SK-N-SH (cell line): ENCODE results near the gene HTT. TPM values are rescaled to one million over a fixed set of nuclear protein-coding genes. Genes with fewer than 3 reads are reported as not detected.

ENCODE experiments used
- CTCF ChIA-PET: fragments of 300-600, 350-600 bp; formaldehyde crosslinking; extraction: SDS; loops from one replicate; lab custom pipeline; 2021; lab: Yijun Ruan, JAX
- POLR2A ChIA-PET: fragments of 350-600 bp; sonication (Branson Sonifier 250); formaldehyde crosslinking; extraction: SDS; loops from one replicate; lab custom pipeline; 2020; ENCODE audit warnings: antibody characterized with exemption, inconsistent platforms; lab: Yijun Ruan, JAX
- DNase-seq: peaks from one replicate; pipeline ENCODE4 v3.0.0; 2012
- H2AFZ ChIP-seq: fragments of 200-600 bp; sonication (generic); 2 replicates; pipeline ENCODE4 v1.8.1; 2016; ENCODE audit warnings: antibody characterized with exemption, mild to moderate bottlenecking, low read depth
- H3F3A ChIP-seq: fragments of 200-600 bp; sonication (generic); replicated peaks from 2 replicates; pipeline ENCODE3; 2016; ENCODE audit warnings: antibody characterized with exemption, mild to moderate bottlenecking; ENCODE audit not compliant: insufficient read depth
- H3K27ac ChIP-seq, 2 experiments: fragments of 200-500 bp in 1 of 2; fragments of 200-600 bp in 1 of 2; sonication (Bioruptor generic) in 1 of 2; sonication (generic), shearing (Covaris generic) in 1 of 2; 2 replicates each; pipeline versions ENCODE4 v1.5.1 to v1.6.1; 2014 to 2016; ENCODE audit warnings: low read depth in 2 of 2, inconsistent platforms in 1 of 2, low read length in 1 of 2, mild to moderate bottlenecking in 1 of 2, mixed read lengths in 1 of 2
- H3K27me3 ChIP-seq: fragments of 200-600 bp; sonication (generic), shearing (Covaris generic); 2 replicates; pipeline ENCODE4 v1.6.1; 2016; ENCODE audit warnings: mixed run types; ENCODE audit not compliant: insufficient read depth
- H3K36me3 ChIP-seq, 2 experiments: fragments of 200-500 bp in 1 of 2; fragments of 200-600 bp in 1 of 2; sonication (Bioruptor generic) in 1 of 2; sonication (generic) in 1 of 2; replicated peaks in 1 of 2; 2 replicates each; pipeline versions ENCODE3 to v1.5.1; 2014 to 2016; ENCODE audit warnings: low read length in 1 of 2, mild to moderate bottlenecking in 1 of 2; ENCODE audit not compliant: insufficient read depth in 2 of 2, control insufficient read depth in 1 of 2
- H3K4me1 ChIP-seq, 2 experiments: fragments of 200-500 bp in 1 of 2; fragments of 200-600 bp in 1 of 2; sonication (Bioruptor generic) in 1 of 2; sonication (generic), shearing (Covaris generic) in 1 of 2; 2 replicates each; pipeline versions ENCODE4 v1.5.1 to v1.6.1; 2014 to 2016; ENCODE audit warnings: low read depth in 1 of 2, low read length in 1 of 2, mixed run types in 1 of 2; ENCODE audit not compliant: insufficient read depth in 2 of 2, control insufficient read depth in 1 of 2
- H3K4me2 ChIP-seq: fragments of 200-600 bp; sonication (generic), shearing (Covaris generic); 2 replicates; pipeline ENCODE4 v1.6.1; 2017; ENCODE audit warnings: mixed run types
- H3K4me3 ChIP-seq, 2 experiments: fragments of 200-500 bp in 1 of 2; fragments of 200-600 bp in 1 of 2; sonication (Bioruptor generic) in 1 of 2; sonication (generic), shearing (Covaris generic) in 1 of 2; 2 replicates each; pipeline versions ENCODE4 v1.5.1 to v1.8.1; 2014 to 2016; ENCODE audit warnings: low read depth in 2 of 2, inconsistent platforms in 1 of 2, low read length in 1 of 2, mild to moderate bottlenecking in 1 of 2, mixed read lengths in 1 of 2, moderate library complexity in 1 of 2
- H3K79me2 ChIP-seq: fragments of 200-600 bp; sonication (generic); 2 replicates; pipeline ENCODE4 v1.8.1; 2017; ENCODE audit warnings: mild to moderate bottlenecking; ENCODE audit not compliant: insufficient read depth
- H3K9ac ChIP-seq: fragments of 200-600 bp; sonication (generic); 2 replicates; pipeline ENCODE4 v1.6.1; 2017; ENCODE audit warnings: mixed run types
- H3K9me2 ChIP-seq: fragments of 200-600 bp; sonication (generic); 2 replicates; pipeline ENCODE4 v1.6.1; 2017; ENCODE audit warnings: mixed run types
- H3K9me3 ChIP-seq: fragments of 200-600 bp; sonication (generic); 2 replicates; pipeline ENCODE4 v1.6.1; 2017; ENCODE audit warnings: mixed run types, mild to moderate bottlenecking, moderate library complexity
- H4K20me1 ChIP-seq: fragments of 200-600 bp; sonication (generic); 2 replicates; pipeline ENCODE4 v1.6.1; 2017; ENCODE audit warnings: mild to moderate bottlenecking, mixed run types; ENCODE audit not compliant: insufficient read depth
- CHD2 ChIP-seq: fragments of 150-350 bp; IDR thresholded peaks from 2 replicates; pipeline ENCODE4 v1.6.1; 2018; ENCODE audit warnings: low read length; ENCODE audit not compliant: partially characterized antibody
- EP300 ChIP-seq, 2 experiments: IDR thresholded peaks; 2 replicates each; pipeline versions ENCODE4 v1.4.0 to v1.6.1; 2012; ENCODE audit warnings: borderline replicate concordance in 1 of 2, low read depth in 1 of 2, low read length in 1 of 2
- FOXJ3 ChIP-seq: sonication (generic); formaldehyde crosslinking; IDR thresholded peaks from 2 replicates; pipeline ENCODE4 v1.5.1; 2020; ENCODE audit warnings: mild to moderate bottlenecking, missing genetic modification reagents
- JUND ChIP-seq: IDR thresholded peaks from 2 replicates; pipeline ENCODE4 v1.4.0; 2012
- MEF2A ChIP-seq: IDR thresholded peaks from 2 replicates; pipeline ENCODE4 v1.4.0; 2012; ENCODE audit warnings: low read depth, borderline replicate concordance
- MXI1 ChIP-seq: IDR thresholded peaks from 2 replicates; pipeline ENCODE4 v1.6.1; 2012; ENCODE audit warnings: mild to moderate bottlenecking, low read depth, low read length, improper control_type of control experiment
- NRF1 ChIP-seq: IDR thresholded peaks from 2 replicates; pipeline ENCODE4 v1.6.1; 2012; ENCODE audit warnings: low read depth, mild to moderate bottlenecking, low read length
- POLR2AphosphoS5 ChIP-seq: IDR thresholded peaks from 2 replicates; pipeline ENCODE4 v1.6.1; 2012; ENCODE audit warnings: low read depth, low read length
- RAD21 ChIP-seq: IDR thresholded peaks from 2 replicates; pipeline ENCODE4 v1.6.1; 2012; ENCODE audit warnings: mild to moderate bottlenecking, low read length
- RXRA ChIP-seq: IDR thresholded peaks from 2 replicates; pipeline ENCODE4 v1.4.0; 2012; ENCODE audit warnings: low read depth, mild to moderate bottlenecking, borderline replicate concordance
- SIN3A ChIP-seq: IDR thresholded peaks from 2 replicates; pipeline ENCODE4 v1.6.1; 2012; ENCODE audit warnings: low read depth, mild to moderate bottlenecking, low read length, moderate library complexity, borderline replicate concordance
- TCF12 ChIP-seq: IDR thresholded peaks from 2 replicates; pipeline ENCODE4 v1.4.0; 2012
- TEAD4 ChIP-seq: IDR thresholded peaks from 2 replicates; pipeline ENCODE4 v1.4.0; 2012; ENCODE audit warnings: mild to moderate bottlenecking, borderline replicate concordance; ENCODE audit not compliant: insufficient read depth
- YY1 ChIP-seq: IDR thresholded peaks from 2 replicates; pipeline ENCODE4 v1.4.0; 2012; ENCODE audit warnings: low read depth, mild to moderate bottlenecking
- WGBS: methylation state at CpG from one replicate; pipeline ENCODE4 v1.1.6; 2017; ENCODE audit warnings: low lambda C conversion rate; 5-methylcytosine and 5-hydroxymethylcytosine counted together
- polyA plus RNA-seq, 3 experiments: library from polyadenylated mRNA; depleted of rRNA; stranded (reverse); fragments of >200 nt; gene quantifications; 2 replicates each; pipeline ENCODE4 v1.2.3, GENCODE V29; 2012
- TF ChIP-seq, protein P1 (sequence below): IDR thresholded peaks from 2 replicates; pipeline ENCODE4 v1.4.0; 2012; ENCODE audit warnings: low read depth

Gene HTT
- polyA plus RNA-seq, 1 of the 3 experiments (the other 2 are of a cell fraction), result 11.3 TPM

DNA sequence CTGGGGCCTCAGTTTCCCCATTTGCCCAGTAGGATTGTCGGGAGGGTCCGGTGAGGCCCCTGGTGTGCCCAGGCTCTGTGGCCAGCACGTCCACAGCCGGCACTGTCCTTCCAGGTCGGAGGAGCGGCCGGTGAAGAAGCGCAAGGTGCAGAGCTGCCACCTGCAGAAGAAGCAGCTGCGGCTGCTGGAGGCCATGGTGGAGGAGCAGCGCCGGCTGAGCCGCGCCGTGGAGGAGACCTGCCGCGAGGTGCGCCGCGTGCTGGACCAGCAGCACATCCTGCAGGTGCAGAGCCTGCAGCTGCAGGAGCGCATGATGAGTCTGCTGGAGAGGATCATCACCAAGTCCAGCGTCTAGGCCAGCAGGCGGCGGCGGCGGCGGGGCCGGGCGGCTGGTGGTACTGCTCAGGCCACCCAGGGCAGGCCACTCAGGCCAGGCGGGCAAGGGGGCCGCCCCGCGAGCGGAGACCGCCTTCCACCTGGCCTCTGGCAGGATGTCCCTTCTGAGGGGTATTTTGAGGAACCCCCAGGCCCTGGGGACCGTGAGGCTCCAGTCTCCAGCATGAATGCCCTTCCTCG is 181.2 kb downstream of the HTT start:
- POLR2A ChIA-PET, result no interaction called here
- no peak for DNase-seq
- CTCF ChIA-PET, result no interaction called here

DNA sequence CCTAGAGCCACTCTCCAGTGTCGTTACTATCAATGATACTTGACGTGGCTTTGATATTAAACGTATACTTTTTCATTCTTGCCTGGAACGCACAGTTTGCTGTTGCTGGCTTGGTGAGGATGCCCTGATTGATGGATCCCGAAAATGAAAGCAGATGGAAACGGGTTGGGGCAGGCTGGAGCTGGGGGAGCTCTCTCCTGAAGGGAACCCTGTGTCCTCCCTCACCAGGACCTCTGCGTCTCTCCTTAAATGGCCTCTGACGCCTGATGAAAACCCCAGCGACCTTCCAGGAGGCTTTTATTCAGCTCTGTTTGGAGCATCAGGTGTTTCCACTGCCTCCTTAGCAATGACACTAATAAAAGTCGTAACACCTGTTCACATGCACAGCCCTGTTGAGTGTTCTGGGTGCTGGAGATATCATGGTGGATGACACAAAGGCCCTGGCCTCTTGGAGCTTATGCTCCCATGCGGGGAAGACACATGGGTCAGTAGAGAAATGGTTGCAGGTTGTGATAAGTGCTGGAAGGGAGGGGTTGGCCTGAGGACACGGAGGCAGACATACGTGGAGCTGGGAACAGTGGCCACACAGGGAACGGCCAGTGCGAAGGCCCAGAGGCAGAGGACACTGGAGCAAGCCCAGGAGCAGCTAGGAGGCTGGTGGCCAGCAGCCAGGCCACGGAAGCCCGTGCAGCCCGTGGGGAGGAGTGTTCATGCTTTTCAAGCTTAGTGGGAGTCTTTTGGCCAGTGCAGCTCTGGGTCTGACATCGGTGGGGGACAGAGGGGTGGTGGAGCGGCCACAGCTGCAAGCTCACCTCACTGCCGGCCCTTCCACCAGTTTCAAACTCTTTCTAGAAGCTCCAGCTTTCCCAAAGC is 182.0 kb downstream of the HTT start:
- H3K27ac ChIP-seq, result no peak overlapping the region
- H3K4me3 ChIP-seq, result no peak overlapping the region
- H3K9me3 ChIP-seq, result no peaks in the 10 kb centered on the region
- H3K27me3 ChIP-seq, result no peaks in the 10 kb centered on the region
- no peak for DNase-seq
- TF ChIP-seq EP300 (IDR thresholded peaks at IDR 0.05; ENCODE audit: borderline replicate concordance in 1 of 2, low read depth in 1 of 2, low read length in 1 of 2), result no peak
- TF ChIP-seq, all 33 proteins: peak for 0
- Histone ChIP-seq H3K79me2 (no peaks in the 10 kb centered on the region), H2AFZ (no peak overlapping the region), H3K9ac (no peak overlapping the region), H3K4me1 (no peaks in the 10 kb centered on the region), H3K9me2 (no peaks in the 10 kb centered on the region), H3K36me3 (no peaks in the 10 kb centered on the region), H3K4me2 (no peak overlapping the region), H3F3A (no peaks in the 10 kb centered on the region), H4K20me1 (no peaks in the 10 kb centered on the region)
- WGBS, result 79% methylated on average over 13 of the region's 21 CpGs
- ChIA-PET POLR2A (no interaction called here), CTCF (no interaction called here)

More for the DNA sequence above, 181.2 kb downstream of the HTT start:
- no peak overlapping the region for H3K27ac ChIP-seq
- H3K79me2 ChIP-seq, result no peaks in the 10 kb centered on the region
- H3K9me3 ChIP-seq, result no peaks in the 10 kb centered on the region
- no peaks in the 10 kb centered on the region for H3F3A ChIP-seq
- H3K4me3 ChIP-seq, result no peak overlapping the region
- H2AFZ ChIP-seq, result no peak overlapping the region
- TF ChIP-seq CHD2, result no peak
- TF ChIP-seq RAD21, result no peak
- no peak for TF ChIP-seq MXI1
- TF ChIP-seq POLR2AphosphoS5, result no peak
- no peak for TF ChIP-seq YY1
- TF ChIP-seq SIN3A, result no peak
- TF ChIP-seq, protein P1, sequence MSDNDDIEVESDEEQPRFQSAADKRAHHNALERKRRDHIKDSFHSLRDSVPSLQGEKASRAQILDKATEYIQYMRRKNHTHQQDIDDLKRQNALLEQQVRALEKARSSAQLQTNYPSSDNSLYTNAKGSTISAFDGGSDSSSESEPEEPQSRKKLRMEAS, result no peak
- no peak for TF ChIP-seq NRF1
- TF ChIP-seq JUND, result no peak
- TF ChIP-seq TCF12, result no peak
- TF ChIP-seq FOXJ3 (CRISPR knock-in tag), result no peak
- no peak for TF ChIP-seq RXRA
- TF ChIP-seq MEF2A, result no peak
- TF ChIP-seq TEAD4, result no peak
- TF ChIP-seq, all 33 proteins: peak for 0
- H3K36me3 ChIP-seq, result no peaks in the 10 kb centered on the region
- H3K4me2 ChIP-seq, result no peak overlapping the region
- no peaks in the 10 kb centered on the region for H3K9me2 ChIP-seq
- no peaks in the 10 kb centered on the region for H3K4me1 ChIP-seq
- H4K20me1 ChIP-seq, result no peaks in the 10 kb centered on the region
- no peak overlapping the region for H3K9ac ChIP-seq
- 91% methylated on average over 23 of the region's 36 CpGs for WGBS
- H3K27me3 ChIP-seq, result no peaks in the 10 kb centered on the region
